ENCODE data around the gene SREBF2.
"Not testable (repeated sequence)": the region's sequence is repeated elsewhere in the genome, so short reads cannot be mapped to it uniquely, and the experiment has no call there.

Gene SREBF2

GRCh38 chr22:41842996-41843970, 10.4 kb downstream of the SREBF2 start:
- no peak for DNase-seq (ENCODE audit: low read depth, low spot score)

- no peak for DNase-seq (ENCODE audit: low read depth, low spot score)
Observed at GRCh38 chr22:41844036-41844435, 11.1 kb downstream of the SREBF2 start.

GRCh38 chr22:41844513-41844912, 11.6 kb downstream of the SREBF2 start:
- peak; percentile 60 for DNase-seq (ENCODE audit: low read depth, low spot score)

GRCh38 chr22:41845380-41846267, 12.7 kb downstream of the SREBF2 start:
- DNase-seq (ENCODE audit: low read depth, low spot score): no peak

- DNase-seq (ENCODE audit: low read depth, low spot score): no peak
Observed at GRCh38 chr22:41846268-41846987, 13.5 kb downstream of the SREBF2 start.

- DNase-seq (ENCODE audit: low read depth, low spot score): no peak
Observed at GRCh38 chr22:41847300-41847699, 14.4 kb downstream of the SREBF2 start.

GRCh38 chr22:41848468-41848867, 15.6 kb downstream of the SREBF2 start:
- DNase-seq (ENCODE audit: low read depth, low spot score): peak; percentile 40

- DNase-seq (ENCODE audit: low read depth, low spot score): no peak
Observed at GRCh38 chr22:41856469-41856868, 23.6 kb downstream of the SREBF2 start.

- DNase-seq (ENCODE audit: low read depth, low spot score): peak; percentile 70
Observed at GRCh38 chr22:41857155-41857859, 24.4 kb downstream of the SREBF2 start.

- no peak for DNase-seq (ENCODE audit: low read depth, low spot score)
Observed at GRCh38 chr22:41857860-41858199, 24.9 kb downstream of the SREBF2 start.

GRCh38 chr22:41862160-41862529, 29.2 kb downstream of the SREBF2 start:
- no peak for DNase-seq (ENCODE audit: low read depth, low spot score)

- no peak for DNase-seq (ENCODE audit: low read depth, low spot score)
Observed at GRCh38 chr22:41862530-41863266, 29.8 kb downstream of the SREBF2 start.

- no peak for DNase-seq (ENCODE audit: low read depth, low spot score)
Observed at GRCh38 chr22:41863472-41863871, 30.6 kb downstream of the SREBF2 start.

- no peak for DNase-seq (ENCODE audit: low read depth, low spot score)
Observed at GRCh38 chr22:41868556-41868955, 35.7 kb downstream of the SREBF2 start.

- DNase-seq (ENCODE audit: low read depth, low spot score): not testable (repeated sequence)
Observed at GRCh38 chr22:41870081-41870480, 37.2 kb downstream of the SREBF2 start.

GRCh38 chr22:41870786-41871185, 37.9 kb downstream of the SREBF2 start:
- DNase-seq (ENCODE audit: low read depth, low spot score): no peak

- no peak for DNase-seq (ENCODE audit: low read depth, low spot score)
Observed at GRCh38 chr22:41873391-41873790, 40.5 kb downstream of the SREBF2 start.

GRCh38 chr22:41874090-41874489, 41.2 kb downstream of the SREBF2 start:
- DNase-seq (ENCODE audit: low read depth, low spot score): no peak

- no peak for DNase-seq (ENCODE audit: low read depth, low spot score)
Observed at GRCh38 chr22:41875531-41876270, 42.8 kb downstream of the SREBF2 start.

- no peak for DNase-seq (ENCODE audit: low read depth, low spot score)
Observed at GRCh38 chr22:41876275-41876674, 43.4 kb downstream of the SREBF2 start.
